Kidney (tissue), 14 donors: ENCODE measurements around the gene RNF157. TPM values are rescaled to one million over a fixed set of nuclear protein-coding genes. Genes with fewer than 3 reads are reported as not detected.

Experiments used
- DNase-seq, 5 donors: peaks; one replicate each; pipeline ENCODE4 v3.0.0-alpha.2; 2013 to 2020
- FAIRE-seq: peaks from 2 replicates; lab custom pipeline; 2012; peaks lifted over from hg19 to GRCh38; lab: Jason Lieb, UNC
- H3K27ac ChIP-seq, 2 donors: one replicate each; pipeline ENCODE4 v1.7.0; 2013; ENCODE audit warnings: low read depth in 2 of 2, low read length in 2 of 2, inconsistent platforms in 1 of 2
- H3K27me3 ChIP-seq: one replicate; pipeline ENCODE4 v1.7.1; 2013; ENCODE audit warnings: low read length, inconsistent platforms; ENCODE audit not compliant: control insufficient read depth, insufficient read depth
- H3K36me3 ChIP-seq, 3 donors: one replicate each; pipeline versions ENCODE4 v1.7.0 to v1.7.1; 2013; ENCODE audit warnings: low read length in 3 of 3, control low read depth in 1 of 3, inconsistent platforms in 1 of 3; ENCODE audit not compliant: insufficient read depth in 3 of 3, control insufficient read depth in 2 of 3
- H3K4me1 ChIP-seq, 3 donors: one replicate each; pipeline versions ENCODE4 v1.7.0 to v1.7.1; 2013; ENCODE audit warnings: low read length in 3 of 3, inconsistent platforms in 1 of 3, low read depth in 1 of 3; ENCODE audit not compliant: control insufficient read depth in 2 of 3, insufficient read depth in 2 of 3
- H3K4me3 ChIP-seq, 3 donors: one replicate each; pipeline versions ENCODE4 v1.7.0 to v1.8.1; 2013; ENCODE audit warnings: low read length in 3 of 3, control low read depth in 1 of 3, inconsistent platforms in 1 of 3
- H3K9ac ChIP-seq, 3 donors: one replicate each; pipeline versions ENCODE4 v1.7.0 to v1.7.1; 2013; ENCODE audit warnings: low read length in 3 of 3, control low read depth in 1 of 3, inconsistent platforms in 1 of 3
- H3K9me3 ChIP-seq, 3 donors: one replicate each; pipeline versions ENCODE4 v1.7.0 to v1.7.1; 2013; ENCODE audit warnings: low read length in 3 of 3, control low read depth in 1 of 3, inconsistent platforms in 1 of 3; ENCODE audit not compliant: control insufficient read depth in 2 of 3, insufficient read depth in 1 of 3
- CTCF ChIP-seq: IDR thresholded peaks from 3 replicates; pipeline ENCODE4 v1.5.1; 2012; ENCODE audit warnings: mild to moderate bottlenecking, moderate library complexity, borderline replicate concordance; ENCODE audit not compliant: insufficient read depth; ENCODE audit errors: extremely low read depth
- intact Hi-C: fragments of 100-400 bp; cut with DNase I; formaldehyde crosslinking; loops from one replicate; pipeline ENCODE4 v1.11.1; 2022
- polyA plus RNA-seq: library from polyadenylated mRNA; stranded (reverse); fragments of 350-450 nt; fragmentation: Illumina TruSeq; extraction: RNeasy Lipid Tissue Mini Kit (QIAGEN cat#74804); gene quantifications from one replicate; pipeline ENCODE4 v1.2.3, GENCODE V29; 2014; ENCODE audit warnings: low read depth, low replicate concordance; ENCODE audit not compliant: insufficient read depth
- total RNA-seq: library from RNA; stranded (reverse); fragmentation: NEBNext Ultra II Directional; extraction: Animal tissue kit (Norgen Biotek cat#: 25700); gene quantifications from one replicate; pipeline ENCODE4 v1.2.1, GENCODE V29; 2021
- donor health status: control.
- donor health status: control.
- donor health status: control.
- donor health status: control.
- donor health status: control.
- donor health status: DM: yes; HTN: yes; CAD: no.
- donor health status: Normal renal cell carcinoma (clear cell type).

RNF157 gene
- total and polyA plus RNA-seq, 2 donors from 2014 or later: 4.8 to 12.4 TPM

GRCh38 chr17:76103274-76104139, 136.8 kb downstream of the RNF157 start, which contains the start of gene EXOC7:
Gene EXOC7 (minus strand): TSS chr17:76103787. CDS start chr17:76103692, 95 bp downstream.
- Histone ChIP-seq H3K27ac (peak within 1 kb of the TSS; percentile 56 to 77), H3K27me3 (no peaks in the 10 kb centered on the region), H3K9me3 (no peaks in the 10 kb centered on the region), H3K36me3 (peaks cover 3 to 11% (median 5%) of the 10 kb centered on the region in 3 donors), H3K4me3 (peak within 1 kb of the TSS; percentile 75 to 96 (median 95)), H3K4me1 (peaks cover 0 to 11% (median 0%) of the 10 kb centered on the region in 3 donors), H3K9ac (peak within 1 kb of the TSS; percentile 58 to 84 (median 79))
- FAIRE-seq (no peak), DNase-seq (peak; percentile 93 to 99 (median 97))
- TF ChIP-seq CTCF: no peak
- intact Hi-C loops: no loop called here

GRCh38 chr17:76102944-76103273, 137.4 kb downstream of the RNF157 start:
- no peak overlapping the region for H3K27ac ChIP-seq
- H3K27me3 ChIP-seq: no peaks in the 10 kb centered on the region
- no peaks in the 10 kb centered on the region for H3K9me3 ChIP-seq
- no peak for FAIRE-seq
- peak overlapping the region; percentile 75 to 96 (median 95) for H3K4me3 ChIP-seq
- peaks cover 0 to 11% (median 0%) of the 10 kb centered on the region in 3 donors for H3K4me1 ChIP-seq
- peaks cover 3 to 14% (median 5%) of the 10 kb centered on the region in 3 donors for H3K36me3 ChIP-seq
- no peak for TF ChIP-seq CTCF
- peak in 1 of 5 donors; percentile 21 for DNase-seq
- intact Hi-C loops: no loop called here
- peak overlapping the region; percentile 58 to 84 (median 79) for H3K9ac ChIP-seq

GRCh38 chr17:76097716-76098295, 142.5 kb downstream of the RNF157 start:
- Histone ChIP-seq H3K27me3 (no peaks in the 10 kb centered on the region), H3K4me1 (peaks cover 0 to 4% (median 0%) of the 10 kb centered on the region in 3 donors), H3K27ac (no peak overlapping the region), H3K9ac (no peak overlapping the region), H3K4me3 (no peak overlapping the region), H3K9me3 (no peaks in the 10 kb centered on the region), H3K36me3 (peaks cover 5 to 42% (median 23%) of the 10 kb centered on the region in 3 donors)
- TF ChIP-seq CTCF: no peak
- intact Hi-C loops: no loop called here
- no peak for FAIRE-seq
- no peak for DNase-seq
